HG03159 (cell line): ENCODE results near the gene LIN37.
"Not testable (repeated sequence)": the region's sequence is repeated elsewhere in the genome, so short reads cannot be mapped to it uniquely, and the experiment has no call there.

ENCODE experiments used
- ATAC-seq: cut with Tn5 transposase; IDR thresholded peaks from one replicate; pipeline ENCODE4 v1.9.1; 2021; ENCODE audit warnings: mild to moderate bottlenecking, moderate library complexity; ENCODE audit not compliant: unreplicated experiment

The LIN37 gene

DNA sequence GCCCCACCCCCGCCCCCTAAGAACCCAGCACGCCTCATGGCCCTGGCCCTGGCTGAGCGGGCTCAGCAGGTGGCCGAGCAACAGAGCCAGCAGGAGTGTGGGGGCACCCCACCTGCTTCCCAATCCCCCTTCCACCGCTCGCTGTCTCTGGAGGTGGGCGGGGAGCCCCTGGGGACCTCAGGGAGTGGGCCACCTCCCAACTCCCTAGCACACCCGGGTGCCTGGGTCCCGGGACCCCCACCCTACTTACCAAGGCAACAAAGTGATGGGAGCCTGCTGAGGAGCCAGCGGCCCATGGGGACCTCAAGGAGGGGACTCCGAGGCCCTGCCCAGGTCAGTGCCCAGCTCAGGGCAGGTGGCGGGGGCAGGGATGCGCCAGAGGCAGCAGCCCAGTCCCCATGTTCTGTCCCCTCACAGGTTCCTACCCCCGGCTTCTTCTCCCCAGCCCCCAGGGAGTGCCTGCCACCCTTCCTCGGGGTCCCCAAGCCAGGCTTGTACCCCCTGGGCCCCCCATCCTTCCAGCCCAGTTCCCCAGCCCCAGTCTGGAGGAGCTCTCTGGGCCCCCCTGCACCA, 38.9 kb downstream of the LIN37 start:
- ATAC-seq = no peak

DNA sequence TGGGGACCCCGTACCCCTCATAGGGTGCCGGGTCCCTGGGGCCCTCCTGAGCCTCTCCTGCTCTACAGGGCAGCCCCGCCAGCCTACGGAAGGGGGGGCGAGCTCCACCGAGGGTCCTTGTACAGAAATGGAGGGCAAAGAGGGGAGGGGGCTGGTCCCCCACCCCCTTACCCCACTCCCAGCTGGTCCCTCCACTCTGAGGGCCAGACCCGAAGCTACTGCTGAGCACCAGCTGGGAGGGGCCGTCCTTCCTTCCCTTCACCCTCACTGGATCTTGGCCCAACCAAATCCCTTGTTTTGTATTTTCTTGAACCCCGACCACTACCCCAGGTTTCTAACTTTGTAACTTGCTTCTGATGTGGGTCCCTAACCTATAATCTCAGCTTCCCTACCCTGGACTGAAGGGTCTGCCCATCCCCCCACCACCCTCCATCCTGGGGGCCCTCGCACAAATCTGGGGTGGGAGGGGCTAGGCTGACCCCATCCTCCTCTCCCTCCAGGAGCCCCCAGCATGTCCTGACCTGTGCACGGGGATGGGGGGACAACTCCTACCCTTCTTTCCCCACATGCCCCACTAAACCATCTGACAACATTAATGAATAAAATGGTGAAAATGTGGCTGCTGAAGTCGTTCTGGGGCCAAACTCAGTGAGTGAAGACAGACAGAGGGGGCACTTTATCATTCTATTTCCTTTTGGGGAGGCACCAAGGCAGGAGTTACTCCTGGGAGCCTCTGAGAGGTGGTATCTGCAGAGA, 40.0 kb downstream of the LIN37 start:
- ATAC-seq = no peak

DNA sequence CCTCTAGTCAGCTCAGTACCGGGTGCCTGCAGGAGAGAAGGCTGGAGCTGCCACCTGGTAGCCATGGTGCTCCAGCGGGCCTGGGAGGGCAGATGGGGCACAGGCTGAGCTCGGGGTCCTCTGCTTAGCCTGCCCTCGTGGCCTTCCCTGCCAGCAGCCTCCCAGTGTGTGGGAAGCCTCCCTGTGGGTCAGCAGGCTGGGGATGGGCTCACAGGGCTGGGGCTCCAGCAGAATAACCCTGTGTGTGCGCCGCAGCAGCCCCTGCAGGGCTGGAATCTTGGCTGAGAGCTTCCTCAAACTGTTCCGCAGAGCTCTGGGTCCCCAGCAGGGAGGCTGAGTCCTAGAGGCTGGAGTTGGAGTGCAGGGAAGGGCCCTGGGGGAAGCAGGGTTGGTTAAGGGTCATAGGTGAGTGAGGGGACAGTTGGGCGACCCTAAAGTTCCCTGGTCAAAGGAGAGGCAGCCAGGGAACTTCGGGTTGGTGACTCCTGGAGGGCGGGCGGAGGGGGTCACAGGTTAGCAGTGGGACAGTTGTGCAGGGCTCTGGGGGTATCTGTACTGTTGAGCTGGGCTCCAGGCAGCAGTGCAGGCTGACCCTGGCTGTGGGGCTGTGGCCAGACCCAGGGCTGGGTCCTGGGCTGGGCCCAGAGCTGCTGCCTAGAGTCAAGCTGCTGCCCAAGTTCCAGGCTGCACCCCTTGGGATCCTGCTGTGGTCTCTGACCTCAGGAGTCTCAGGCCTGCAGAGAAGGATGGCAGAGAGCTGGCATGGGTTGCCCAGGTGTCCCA, 41.0 kb downstream of the LIN37 start:
- no peak for ATAC-seq

DNA sequence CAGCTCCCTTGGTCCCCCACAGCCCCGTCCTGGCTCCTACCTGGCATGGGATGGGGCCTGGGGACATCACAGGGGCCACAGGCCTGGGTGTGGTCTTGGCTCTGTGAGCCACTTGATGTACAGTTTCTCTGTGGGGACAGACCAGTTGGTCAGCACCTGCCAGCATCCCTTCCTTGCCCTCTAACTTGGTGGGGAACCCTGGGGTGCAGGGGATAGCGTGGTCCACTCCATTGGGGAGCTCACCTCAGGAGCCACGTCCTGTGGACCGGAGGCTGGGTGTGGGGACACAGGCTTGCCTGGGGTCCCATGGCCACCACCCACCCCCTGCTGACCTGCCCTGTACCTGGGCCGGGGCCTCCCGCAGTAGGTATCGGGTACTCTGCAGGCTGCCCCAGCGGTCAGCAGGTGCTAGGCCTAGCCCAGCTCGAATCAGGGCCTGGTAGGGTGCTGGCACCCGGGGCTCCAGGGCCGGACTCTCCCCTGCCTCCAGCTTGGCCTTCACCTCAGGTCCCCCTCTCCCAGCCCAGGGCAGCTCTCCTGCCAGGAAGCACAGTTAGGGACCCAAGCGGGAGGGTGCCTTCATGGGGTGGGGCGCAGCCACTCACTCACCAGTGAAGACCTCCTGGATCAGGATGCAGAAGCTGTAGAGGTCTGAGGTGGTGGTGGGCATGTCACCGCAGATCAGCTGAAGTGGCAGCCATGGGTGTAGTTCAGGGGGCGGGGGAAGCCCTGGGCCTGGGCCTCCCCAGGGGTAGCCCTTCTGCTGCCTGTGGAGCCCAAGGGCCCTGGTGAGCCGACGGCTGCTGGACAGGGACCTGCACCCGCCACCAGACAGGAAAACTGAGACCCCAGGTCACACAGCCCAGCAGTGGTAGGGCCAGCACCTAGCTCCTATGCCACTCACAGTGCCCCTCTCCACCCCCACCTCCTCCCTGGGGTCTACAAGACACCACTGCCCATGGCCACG, 41.9 kb downstream of the LIN37 start:
- ATAC-seq = no peak

DNA sequence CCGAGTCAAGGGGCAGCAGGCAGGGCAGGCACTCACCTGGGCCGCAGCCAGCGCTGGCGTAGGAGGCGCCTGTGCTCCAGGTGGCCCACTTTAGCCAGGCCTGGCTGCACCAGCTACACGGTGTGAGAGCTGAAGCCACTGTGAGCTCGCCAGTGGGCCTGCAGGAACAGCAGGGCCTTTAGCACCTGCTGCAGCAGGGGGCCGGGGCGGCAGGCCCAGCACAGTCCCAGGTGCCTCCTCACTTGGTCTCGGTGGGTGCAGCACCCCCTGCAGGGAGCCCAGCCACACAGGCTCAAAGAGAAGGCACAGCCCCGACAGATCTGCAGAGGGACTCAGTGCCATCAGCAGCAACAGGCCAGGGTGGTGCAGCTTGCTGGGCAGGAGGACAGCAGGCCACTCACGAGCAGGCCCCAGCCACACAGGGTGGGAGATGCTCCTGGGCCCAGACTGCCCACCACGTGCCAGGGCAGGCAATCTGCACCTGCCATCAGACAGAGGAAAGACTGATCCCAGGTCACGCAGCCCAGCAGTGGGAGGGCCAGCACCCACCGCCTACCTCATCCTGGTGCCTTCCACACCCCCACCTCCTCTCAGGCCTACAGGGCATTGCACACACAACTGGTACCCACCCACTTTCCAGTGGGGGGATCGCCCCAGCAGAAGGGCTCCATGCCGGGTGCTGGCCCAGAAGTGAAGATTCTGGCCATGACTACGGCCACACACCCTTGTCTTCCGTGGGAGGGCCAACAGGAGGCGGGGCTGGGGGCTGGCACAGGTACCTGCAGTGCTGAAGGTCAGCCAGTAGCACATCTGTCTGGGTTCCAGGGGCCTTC, 42.8 kb downstream of the LIN37 start:
- ATAC-seq = no peak

DNA sequence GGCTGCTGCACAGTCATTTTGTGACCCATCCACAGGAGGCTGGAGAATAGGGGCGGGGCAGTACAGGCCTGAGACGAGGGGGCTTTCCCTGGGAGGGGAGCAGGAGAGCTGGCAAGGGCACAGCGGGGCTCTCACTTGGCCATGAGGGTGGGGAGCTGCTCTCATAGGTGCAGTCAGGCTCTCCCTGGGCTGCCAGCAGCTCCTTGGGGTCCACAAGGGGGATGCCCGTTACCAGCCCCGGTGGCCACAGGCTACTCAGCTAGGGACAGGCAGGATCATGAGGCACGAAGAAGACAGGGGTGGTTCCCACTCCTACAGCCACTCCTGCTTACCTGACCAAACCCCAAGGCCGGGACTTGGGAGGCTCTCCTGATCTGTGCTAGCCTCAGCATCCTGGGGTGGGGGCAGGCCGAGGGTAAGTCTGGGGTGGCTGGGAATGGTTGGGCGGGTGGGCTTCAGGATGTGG, 43.5 kb downstream of the LIN37 start:
- no peak for ATAC-seq

DNA sequence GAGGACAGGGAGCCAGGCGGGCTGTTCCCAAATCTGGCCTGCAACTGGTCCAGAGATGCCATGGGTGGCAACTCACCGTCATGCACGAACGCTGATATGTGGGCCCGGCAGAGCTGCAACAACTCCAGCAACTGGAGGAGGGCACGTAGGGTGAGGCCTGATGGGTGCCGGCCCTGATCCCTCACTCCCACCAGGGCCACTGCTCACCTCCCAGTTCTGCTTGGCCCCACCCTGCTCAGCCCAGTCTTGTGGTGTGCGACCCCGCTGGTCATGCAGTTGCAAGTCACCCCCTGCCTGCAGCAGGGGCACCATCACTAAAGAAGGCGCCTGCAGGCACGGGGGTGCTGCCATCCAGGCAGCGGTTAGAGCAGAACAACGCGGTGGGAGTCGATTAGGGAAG, 43.9 kb downstream of the LIN37 start:
- no peak for ATAC-seq

DNA sequence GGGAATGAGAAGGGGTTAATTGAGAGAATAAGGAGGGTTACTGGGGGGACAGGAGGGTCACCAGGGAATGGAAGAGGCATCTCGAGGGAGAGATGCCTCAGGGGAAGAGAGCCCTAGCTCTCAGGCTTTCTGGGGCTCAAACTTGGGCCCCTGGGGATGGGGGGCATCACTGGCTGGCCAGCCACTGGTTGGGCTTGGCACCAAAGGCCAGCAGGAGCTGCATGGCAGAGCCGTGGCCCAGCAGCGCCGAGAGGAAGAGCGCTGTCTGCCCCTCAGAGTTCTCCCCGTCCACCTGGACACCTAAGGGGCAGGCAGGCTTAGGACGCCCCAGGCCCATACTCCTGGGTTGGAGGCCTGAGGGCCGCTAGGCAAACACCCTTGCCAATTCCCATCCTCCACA, 44.5 kb downstream of the LIN37 start:
- no peak for ATAC-seq

DNA sequence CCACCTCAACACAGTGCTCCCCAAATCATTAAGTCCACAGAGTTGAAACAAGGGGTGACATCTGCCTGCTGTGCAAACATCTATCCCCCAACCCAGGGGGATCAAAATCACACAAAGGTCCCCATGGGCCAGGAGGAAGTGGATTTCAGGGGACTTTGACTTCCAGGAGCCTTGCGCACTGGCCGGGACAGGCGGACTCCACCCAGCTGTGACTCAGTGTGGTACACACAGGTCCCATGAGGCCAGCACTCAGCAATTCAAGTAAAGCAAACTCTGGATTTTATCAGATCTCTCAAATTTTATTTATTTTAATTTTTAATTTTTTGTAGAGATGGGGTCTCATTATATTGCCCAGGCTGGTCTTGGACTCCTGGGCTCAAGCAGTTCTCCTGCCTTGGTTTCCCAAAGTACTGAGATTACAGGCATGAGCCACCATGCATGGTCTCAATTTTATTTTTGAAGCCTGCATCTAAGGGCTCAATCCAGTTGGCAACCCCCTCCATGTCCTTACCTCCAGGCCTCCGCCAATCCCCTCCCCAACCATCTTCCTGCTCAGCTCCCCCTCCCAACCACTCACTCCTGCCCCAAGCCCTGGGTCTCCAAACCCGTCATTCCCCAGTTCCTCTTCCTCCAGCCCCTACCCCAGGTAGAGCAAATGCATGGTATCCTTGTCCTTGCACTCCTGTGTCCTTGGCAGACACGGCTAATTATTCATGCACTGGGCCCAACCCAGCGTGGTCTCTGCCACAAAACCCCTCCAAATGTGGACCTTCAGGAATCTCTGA, 45.2 kb downstream of the LIN37 start:
- ATAC-seq = no peak

DNA sequence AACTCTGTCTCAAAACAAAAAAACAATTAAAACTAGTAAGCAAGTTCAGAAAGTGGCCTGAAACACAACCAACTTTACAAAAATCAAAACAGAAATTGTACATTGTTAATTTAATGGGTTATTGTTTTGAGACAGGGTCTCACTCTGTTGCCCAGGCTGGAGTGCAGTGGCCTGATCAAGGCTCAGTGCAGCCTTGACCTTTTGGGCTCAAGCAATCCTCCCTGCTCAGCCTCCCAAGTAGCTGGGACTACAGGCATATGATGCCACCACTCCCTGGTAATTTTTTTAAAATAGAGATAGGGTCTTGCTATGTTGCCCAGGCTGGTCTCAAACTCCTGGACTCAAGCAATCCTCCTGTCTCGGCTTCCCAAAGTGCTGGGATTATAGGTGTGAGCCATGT, 47.2 kb downstream of the LIN37 start:
- not testable (repeated sequence) for ATAC-seq

DNA sequence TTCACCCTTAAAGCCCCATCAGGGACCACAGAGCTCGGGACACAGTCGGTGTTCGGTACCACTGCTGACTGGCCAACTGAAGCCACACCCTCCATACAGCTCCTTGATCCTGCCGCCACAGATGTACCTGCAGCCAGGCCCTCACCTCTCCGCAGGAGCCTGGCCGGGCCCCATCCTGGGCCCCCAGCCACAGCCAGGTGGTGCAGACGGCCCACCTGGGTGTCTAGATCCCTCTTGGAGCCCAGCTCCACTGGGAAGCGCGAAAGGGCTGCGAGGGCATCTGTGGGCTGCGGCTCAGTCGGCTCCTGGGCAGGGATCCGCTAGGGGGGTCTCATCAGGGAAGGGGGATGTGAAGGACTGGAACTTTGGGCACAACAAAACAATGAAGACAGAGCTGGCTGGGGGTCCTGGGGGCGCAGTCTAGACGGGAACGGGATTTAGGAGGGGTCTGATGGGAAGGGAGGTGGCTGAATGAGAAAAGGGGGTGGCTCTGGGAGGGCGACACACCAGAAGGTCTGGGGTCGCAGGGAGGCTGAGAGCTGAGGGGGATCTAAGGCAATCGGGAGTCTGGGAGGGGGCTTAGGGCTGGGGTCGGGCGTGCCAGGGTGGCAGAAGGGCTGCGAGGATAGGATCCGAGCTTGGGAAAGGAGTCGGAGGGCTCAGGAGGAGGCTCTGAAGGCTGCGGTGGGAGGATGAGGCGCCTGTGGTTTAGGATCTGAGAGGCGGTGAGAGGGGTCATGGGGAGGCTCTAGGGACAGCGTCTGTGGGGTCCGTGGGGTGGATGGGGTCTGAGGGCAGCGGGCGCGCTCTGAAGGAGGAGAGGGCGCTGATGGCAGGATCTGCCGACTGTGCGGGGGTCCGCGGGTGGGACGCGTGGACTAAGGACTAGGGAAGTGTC, 48.5 kb downstream of the LIN37 start:
- ATAC-seq = no peak

DNA sequence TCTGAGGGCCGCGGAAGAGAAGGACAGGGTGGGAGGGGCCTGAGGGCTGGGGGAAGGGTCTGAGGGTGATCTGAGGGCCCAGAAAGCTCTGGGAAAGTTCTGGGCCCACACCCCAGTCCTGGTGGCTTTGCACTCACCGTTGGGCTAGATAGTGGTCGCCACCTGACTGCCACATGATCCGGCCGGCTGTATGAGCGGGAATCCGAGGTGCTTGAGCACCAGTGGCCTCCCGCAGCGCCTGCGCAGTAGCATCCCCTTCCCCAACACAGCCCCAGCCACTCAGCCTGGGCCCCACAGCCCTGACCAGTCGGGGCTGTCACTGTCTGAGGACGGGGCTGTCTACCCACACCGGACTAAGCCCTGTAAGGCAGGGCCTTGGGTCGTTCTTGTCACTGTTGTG, 49.3 kb downstream of the LIN37 start:
- no peak for ATAC-seq

DNA sequence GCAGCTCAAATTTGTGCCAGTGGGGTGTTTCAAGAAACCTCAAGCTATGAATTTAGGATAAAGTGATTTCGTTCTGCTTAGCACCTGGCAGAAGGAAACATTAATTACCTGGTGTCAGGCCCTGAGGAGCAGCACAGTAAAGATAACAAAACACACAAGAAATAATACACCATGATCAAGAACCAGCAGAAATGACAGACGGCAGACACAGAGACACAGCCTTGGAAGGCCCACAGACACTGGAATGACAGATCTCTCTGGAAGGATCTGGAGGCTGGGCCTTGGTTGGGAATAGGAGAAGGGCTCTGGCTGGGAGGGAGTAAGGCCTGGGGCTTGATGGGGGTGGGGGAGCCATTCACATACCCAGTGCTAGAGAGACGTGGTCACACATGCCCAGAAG, 53.5 kb downstream of the LIN37 start:
- no peak for ATAC-seq
